ENCODE data around the gene NFASC.

Gene NFASC

GRCh38 chr1:204829133-204829825, 41.4 kb upstream of the NFASC start:
- Histone ChIP-seq H3K27me3 (replicated peaks) (peaks cover 12% of the 10 kb centered on the region), H3K36me3 (replicated peaks) (no peaks in the 10 kb centered on the region), H3K4me3 (ENCODE audit: low read depth, low read length) (no peak overlapping the region), H3K27ac (no peak overlapping the region)
- DNase-seq, result no peak
- no peak for TF ChIP-seq CTCF (IDR thresholded peaks at IDR 0.05; ENCODE audit: low read depth, low read length, missing control alignments)
- in situ Hi-C loops (cut with HindIII; ENCODE audit: low pct_ligation_motif_present, low sequenced_read_pairs), result no loop called here

- H3K4me3 ChIP-seq (ENCODE audit: low read depth, low read length), result no peak overlapping the region
- no peak for DNase-seq
- no peaks in the 10 kb centered on the region for H3K36me3 ChIP-seq (replicated peaks)
- no peak for TF ChIP-seq CTCF (IDR thresholded peaks at IDR 0.05; ENCODE audit: low read depth, low read length, missing control alignments)
- no peak overlapping the region for H3K27ac ChIP-seq
- H3K27me3 ChIP-seq (replicated peaks), result peaks cover 12% of the 10 kb centered on the region
- in situ Hi-C loops (cut with HindIII; ENCODE audit: low pct_ligation_motif_present, low sequenced_read_pairs), result no loop called here
Measured at GRCh38 chr1:204830747-204831146, 39.9 kb upstream of the NFASC start.

GRCh38 chr1:204831186-204831585, 39.5 kb upstream of the NFASC start:
- in situ Hi-C loops (cut with HindIII; ENCODE audit: low pct_ligation_motif_present, low sequenced_read_pairs), result no loop called here
- Histone ChIP-seq H3K27ac (no peak overlapping the region), H3K4me3 (ENCODE audit: low read depth, low read length) (no peak overlapping the region), H3K36me3 (replicated peaks) (no peaks in the 10 kb centered on the region), H3K27me3 (replicated peaks) (peaks cover 12% of the 10 kb centered on the region)
- no peak for DNase-seq
- no peak for TF ChIP-seq CTCF (IDR thresholded peaks at IDR 0.05; ENCODE audit: low read depth, low read length, missing control alignments)

- Histone ChIP-seq H3K4me3 (ENCODE audit: low read depth, low read length) (no peak overlapping the region), H3K36me3 (replicated peaks) (no peaks in the 10 kb centered on the region), H3K27me3 (replicated peaks) (peaks cover 4% of the 10 kb centered on the region), H3K27ac (no peak overlapping the region)
- no peak for DNase-seq
- no peak for TF ChIP-seq CTCF (IDR thresholded peaks at IDR 0.05; ENCODE audit: low read depth, low read length, missing control alignments)
- in situ Hi-C loops (cut with HindIII; ENCODE audit: low pct_ligation_motif_present, low sequenced_read_pairs), result no loop called here
Measured at GRCh38 chr1:204834336-204834735, 36.3 kb upstream of the NFASC start.

- peaks cover under 1% of the 10 kb centered on the region for H3K27me3 ChIP-seq (replicated peaks)
- H3K4me3 ChIP-seq (ENCODE audit: low read depth, low read length), result no peak overlapping the region
- no peak for DNase-seq
- H3K27ac ChIP-seq, result no peak overlapping the region
- in situ Hi-C loops (cut with HindIII; ENCODE audit: low pct_ligation_motif_present, low sequenced_read_pairs), result no loop called here
- no peak for TF ChIP-seq CTCF (IDR thresholded peaks at IDR 0.05; ENCODE audit: low read depth, low read length, missing control alignments)
- no peaks in the 10 kb centered on the region for H3K36me3 ChIP-seq (replicated peaks)
Measured at GRCh38 chr1:204834752-204835151, 35.9 kb upstream of the NFASC start.

- Histone ChIP-seq H3K27me3 (replicated peaks) (no peaks in the 10 kb centered on the region), H3K4me3 (ENCODE audit: low read depth, low read length) (no peak overlapping the region), H3K27ac (no peak overlapping the region), H3K36me3 (replicated peaks) (no peaks in the 10 kb centered on the region)
- in situ Hi-C loops (cut with HindIII; ENCODE audit: low pct_ligation_motif_present, low sequenced_read_pairs), result no loop called here
- no peak for TF ChIP-seq CTCF (IDR thresholded peaks at IDR 0.05; ENCODE audit: low read depth, low read length, missing control alignments)
- DNase-seq, result no peak
Measured at GRCh38 chr1:204835737-204836136, 34.9 kb upstream of the NFASC start.

Measured in brain microvascular endothelial cell (primary cell).